GM18868 (cell line): ENCODE measurements around the gene XRCC5.
"Not testable (repeated sequence)": the region's sequence is repeated elsewhere in the genome, so short reads cannot be mapped to it uniquely, and the experiment has no call there.

Source experiments
- ATAC-seq: cut with Tn5 transposase; IDR thresholded peaks from one replicate; pipeline ENCODE4 v1.9.1; 2021; ENCODE audit warnings: mild to moderate bottlenecking, moderate library complexity; ENCODE audit not compliant: unreplicated experiment

Gene XRCC5

GRCh38 chr2:216192181-216192580 lies 83.0 kb downstream of the XRCC5 start:
- no peak for ATAC-seq

DNA sequence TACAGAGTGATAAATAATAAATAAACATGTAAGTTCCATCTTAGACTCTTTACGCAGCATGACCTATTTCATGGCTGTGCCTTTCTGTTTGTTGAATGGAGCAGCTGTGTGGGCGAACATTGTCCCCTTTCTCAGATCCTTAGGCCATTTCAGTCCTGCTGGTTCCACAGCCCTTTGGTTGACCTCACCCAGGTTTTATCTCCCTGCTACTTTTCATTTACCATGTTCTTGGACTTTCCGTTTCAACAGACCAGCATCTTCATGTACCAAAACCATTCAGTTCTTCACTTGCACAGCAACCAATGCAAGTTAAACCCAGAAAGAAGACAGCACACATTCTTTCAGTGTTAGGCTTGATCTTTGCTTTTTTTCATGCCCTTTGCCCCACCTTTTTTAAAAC lies 83.8 kb downstream of the XRCC5 start:
- ATAC-seq = no peak

- ATAC-seq = no peak
These were observed 84.9 kb downstream of the XRCC5 start for GRCh38 chr2:216194013-216194412.

DNA sequence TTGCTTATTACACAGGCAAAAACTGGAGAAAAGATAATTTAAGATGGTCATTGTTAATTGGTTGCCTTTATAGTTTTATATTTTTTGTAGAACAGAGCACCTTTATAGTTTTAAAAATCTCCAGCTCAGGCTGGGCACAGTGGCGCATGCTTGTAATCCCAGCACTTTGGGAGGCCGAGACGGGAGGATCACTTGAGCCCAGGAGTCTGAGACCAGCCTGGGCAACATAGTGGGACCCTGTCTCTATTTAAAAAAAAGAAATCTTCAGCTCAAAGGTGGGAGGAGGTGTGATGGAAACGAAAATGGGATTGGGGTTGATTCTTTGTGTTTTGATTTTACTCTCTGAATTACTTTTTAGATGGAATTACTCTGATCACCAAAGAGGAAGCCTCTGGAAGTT lies 85.4 kb downstream of the XRCC5 start:
- ATAC-seq = no peak

DNA sequence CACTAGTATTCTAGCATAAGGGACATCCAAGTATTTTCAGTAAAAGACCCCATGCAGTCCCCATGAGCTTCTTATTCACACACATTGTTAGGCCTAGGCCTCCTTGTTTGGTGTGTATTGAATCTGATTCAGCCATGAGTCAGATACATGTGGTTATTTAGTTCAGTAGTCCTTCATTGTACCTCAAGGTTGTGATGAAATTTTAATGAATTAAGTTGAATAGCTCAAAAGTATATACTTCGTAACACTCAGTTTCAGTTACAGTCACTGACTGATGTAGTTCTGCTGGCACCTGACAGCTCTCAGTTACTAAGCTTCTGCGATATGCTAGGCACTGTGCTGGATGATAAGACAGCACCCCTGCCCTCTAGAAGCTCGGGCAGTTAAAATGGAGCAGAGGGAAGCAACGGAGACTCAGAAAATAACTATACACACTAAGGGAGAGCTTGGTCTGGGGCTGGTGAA lies 86.4 kb downstream of the XRCC5 start:
- ATAC-seq = no peak

DNA sequence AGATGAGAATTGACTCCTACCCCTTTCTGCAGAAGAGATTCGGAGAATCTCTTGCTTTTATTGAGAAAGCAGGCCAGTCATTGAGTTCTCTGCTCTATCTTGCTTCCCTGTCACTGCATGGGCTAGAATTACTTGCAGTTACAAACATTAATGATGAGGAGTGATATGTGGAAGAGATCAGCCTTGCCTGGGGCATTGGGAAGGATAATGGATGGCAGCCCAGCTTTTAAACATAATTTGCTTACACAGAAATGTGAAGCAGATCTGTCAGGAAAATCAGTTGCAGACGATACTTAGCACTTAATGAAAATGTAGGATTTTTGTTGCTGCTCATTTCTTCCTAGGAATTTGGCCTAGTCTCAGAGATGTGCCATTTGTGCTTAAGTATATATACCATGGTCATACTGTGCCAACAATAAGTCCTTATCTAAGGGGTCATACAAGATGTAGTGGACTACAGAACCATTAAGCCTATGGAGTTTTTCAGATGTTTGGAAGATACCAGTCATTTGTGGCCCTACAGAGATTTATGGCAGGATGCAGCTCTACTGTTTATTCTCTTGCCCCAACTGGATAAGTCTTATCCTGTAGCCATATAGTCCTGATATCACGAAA lies 92.7 kb downstream of the XRCC5 start:
- no peak for ATAC-seq

DNA sequence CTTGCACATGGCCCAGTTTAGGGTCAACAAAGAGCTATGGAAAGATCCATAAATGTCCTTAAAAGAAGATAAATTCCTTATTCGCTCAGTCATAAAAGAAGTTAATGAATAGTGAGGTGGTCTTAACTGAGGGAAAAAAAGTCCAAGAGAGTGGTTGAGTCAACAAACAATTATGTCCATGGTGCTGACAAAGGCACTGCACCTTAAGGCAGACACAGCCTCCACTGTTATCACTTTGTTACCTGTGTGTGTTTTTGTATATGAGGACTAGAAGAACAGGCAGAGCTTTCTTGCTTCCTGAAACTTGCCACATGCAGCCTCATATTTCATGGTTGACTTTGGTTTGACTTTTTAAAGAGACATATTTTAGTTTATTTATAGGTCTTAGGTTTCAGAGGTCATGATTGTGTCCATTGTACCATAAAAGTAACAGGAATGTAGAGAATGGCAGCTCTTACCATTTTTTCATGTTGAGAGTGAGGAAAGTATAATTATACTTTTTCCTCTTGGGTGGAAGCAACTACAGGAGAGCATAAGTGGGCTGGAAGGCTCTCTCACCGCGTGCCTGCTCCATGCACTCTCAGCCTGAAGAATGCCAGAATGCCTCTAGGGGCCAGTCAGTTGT lies 93.6 kb downstream of the XRCC5 start:
- no peak for ATAC-seq

DNA sequence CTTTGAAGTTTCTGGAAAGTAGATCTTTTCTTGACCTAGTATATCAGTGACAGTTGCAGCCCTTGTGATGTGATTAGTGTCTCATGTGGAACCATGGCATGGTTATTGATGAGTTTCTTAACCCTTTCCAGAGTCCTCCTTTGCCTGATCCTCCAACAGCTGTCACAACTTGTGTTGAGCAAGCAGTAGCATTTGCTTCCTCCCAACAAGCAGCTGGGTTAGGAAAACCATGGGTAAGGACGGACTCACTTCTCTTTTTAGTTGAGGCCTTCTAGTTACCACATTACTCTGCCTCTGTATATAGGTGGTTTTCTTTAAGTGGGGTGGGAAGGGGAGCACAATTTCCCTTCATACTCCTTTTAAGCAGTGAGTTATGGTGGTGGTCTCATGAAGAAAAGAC lies 96.3 kb downstream of the XRCC5 start:
- peak; percentile 6 for ATAC-seq

- ATAC-seq = peak; percentile 90
These were observed 97.0 kb downstream of the XRCC5 start for GRCh38 chr2:216206041-216206703.

- ATAC-seq = peak; percentile 44
These were observed 97.7 kb downstream of the XRCC5 start for GRCh38 chr2:216206821-216207220.

GRCh38 chr2:216208661-216209060 lies 99.5 kb downstream of the XRCC5 start:
- ATAC-seq = not testable (repeated sequence)

DNA sequence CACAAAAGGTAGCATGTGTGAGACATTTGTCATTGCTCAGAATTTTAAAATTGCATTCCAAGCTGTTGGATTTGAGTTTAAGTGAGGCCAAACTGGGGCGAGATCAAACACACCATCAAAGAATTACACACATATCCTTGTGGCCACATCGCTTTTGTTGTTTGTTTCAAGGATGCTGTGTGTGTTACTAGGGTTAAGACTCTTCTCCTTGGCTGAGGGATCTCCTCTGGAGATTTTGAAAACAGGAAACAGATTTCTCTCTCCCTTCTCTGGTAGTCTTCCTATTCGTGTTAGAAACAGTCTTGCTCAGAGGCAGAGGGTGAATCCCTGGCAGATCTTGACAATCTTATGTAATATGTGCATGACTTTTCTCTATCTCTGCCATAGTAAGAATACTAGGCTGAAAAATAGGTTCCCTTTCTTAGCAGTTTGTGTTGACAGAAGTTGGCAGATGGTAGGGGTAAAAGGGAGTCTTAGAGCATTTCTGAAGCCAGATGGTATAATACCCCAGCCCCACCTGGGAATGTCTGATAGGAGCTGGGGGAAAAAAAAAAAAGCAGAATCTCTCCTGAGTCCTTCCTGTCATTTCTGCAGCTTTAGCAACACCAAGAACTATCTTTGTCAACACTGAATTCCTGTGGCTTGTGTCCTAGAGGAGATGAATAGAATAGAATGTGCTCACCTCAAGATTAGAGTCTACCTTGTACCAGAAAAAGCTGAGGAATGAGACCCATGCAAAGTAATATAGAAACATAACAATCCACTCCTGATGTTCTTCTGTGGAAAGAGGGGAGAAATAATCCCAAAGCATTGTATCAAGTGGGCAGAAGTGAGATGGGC lies 101.8 kb downstream of the XRCC5 start:
- ATAC-seq = no peak

GRCh38 chr2:216211614-216212145 lies 102.5 kb downstream of the XRCC5 start:
- no peak for ATAC-seq

GRCh38 chr2:216214768-216215167 lies 105.6 kb downstream of the XRCC5 start:
- ATAC-seq = no peak

- ATAC-seq = no peak
These were observed 106.7 kb downstream of the XRCC5 start for GRCh38 chr2:216215658-216216390.

GRCh38 chr2:216216951-216217903 lies 108.1 kb downstream of the XRCC5 start:
- no peak for ATAC-seq

DNA sequence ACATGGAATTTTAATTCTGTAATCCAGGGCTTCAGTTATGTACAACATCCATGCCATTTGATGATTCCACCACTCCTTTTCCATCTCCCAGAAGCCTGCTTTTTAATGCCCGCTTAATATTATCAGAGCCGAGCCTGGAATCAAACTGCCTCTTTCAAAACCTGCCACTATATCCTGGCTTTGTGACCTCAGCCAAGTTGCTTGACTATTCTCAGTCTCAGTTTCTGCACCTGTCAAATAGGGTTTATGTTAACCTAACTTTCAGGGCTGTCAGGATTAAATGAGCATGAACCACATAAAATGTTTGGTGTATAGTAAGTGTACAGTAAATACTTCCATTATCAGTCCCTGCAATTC lies 108.7 kb downstream of the XRCC5 start:
- ATAC-seq = no peak

- no peak for ATAC-seq
These were observed 110.7 kb downstream of the XRCC5 start for GRCh38 chr2:216219861-216220260.

GRCh38 chr2:216220976-216221375 lies 111.8 kb downstream of the XRCC5 start:
- no peak for ATAC-seq
